ENCODE results near the gene CALCOCO2.
"Not testable (repeated sequence)": the region's sequence is repeated elsewhere in the genome, so short reads cannot be mapped to it uniquely, and the experiment has no call there.

Gene CALCOCO2

GRCh38 chr17:48872409-48872808 lies 41.6 kb downstream of the CALCOCO2 start:
- not testable (repeated sequence) for H3K9me3 ChIP-seq (ENCODE audit: control insufficient read depth, low read length); H3K36me3 ChIP-seq (ENCODE audit: control insufficient read depth, insufficient read depth, low read length); H3K4me3 ChIP-seq (ENCODE audit: insufficient read depth, low read depth, low read length); H3K4me1 ChIP-seq (ENCODE audit: control insufficient read depth, insufficient read depth, low read length); H3K27me3 ChIP-seq (ENCODE audit: control insufficient read depth, insufficient read depth, low read length, poor library complexity, severe bottlenecking); H3K27ac ChIP-seq (ENCODE audit: insufficient read depth, low read depth, low read length, poor library complexity, severe bottlenecking)
- 91 to 95% methylated on average over 3 of the region's 3 CpGs for WGBS, 2 experiments

GRCh38 chr17:48873209-48873608 lies 42.4 kb downstream of the CALCOCO2 start:
- no peak overlapping the region for H3K4me3 ChIP-seq (ENCODE audit: insufficient read depth, low read depth, low read length)
- H3K36me3 ChIP-seq (ENCODE audit: control insufficient read depth, insufficient read depth, low read length): no peaks in the 10 kb centered on the region
- no peaks in the 10 kb centered on the region for H3K27me3 ChIP-seq (ENCODE audit: control insufficient read depth, insufficient read depth, low read length, poor library complexity, severe bottlenecking)
- H3K9me3 ChIP-seq (ENCODE audit: control insufficient read depth, low read length): no peaks in the 10 kb centered on the region
- no peaks in the 10 kb centered on the region for H3K4me1 ChIP-seq (ENCODE audit: control insufficient read depth, insufficient read depth, low read length)
- H3K27ac ChIP-seq (ENCODE audit: insufficient read depth, low read depth, low read length, poor library complexity, severe bottlenecking): no peak overlapping the region
- WGBS, 2 experiments: 91 to 100% methylated on average over 1 of the region's 1 CpG

GRCh38 chr17:48873696-48874443 lies 43.0 kb downstream of the CALCOCO2 start:
- H3K9me3 ChIP-seq (ENCODE audit: control insufficient read depth, low read length): no peaks in the 10 kb centered on the region
- no peaks in the 10 kb centered on the region for H3K27me3 ChIP-seq (ENCODE audit: control insufficient read depth, insufficient read depth, low read length, poor library complexity, severe bottlenecking)
- no peak overlapping the region for H3K4me3 ChIP-seq (ENCODE audit: insufficient read depth, low read depth, low read length)
- no peaks in the 10 kb centered on the region for H3K36me3 ChIP-seq (ENCODE audit: control insufficient read depth, insufficient read depth, low read length)
- no peaks in the 10 kb centered on the region for H3K4me1 ChIP-seq (ENCODE audit: control insufficient read depth, insufficient read depth, low read length)
- no peak overlapping the region for H3K27ac ChIP-seq (ENCODE audit: insufficient read depth, low read depth, low read length, poor library complexity, severe bottlenecking)
- 89 to 100% methylated on average over 3 of the region's 5 CpGs for WGBS, 2 experiments

- no peaks in the 10 kb centered on the region for H3K27me3 ChIP-seq (ENCODE audit: control insufficient read depth, insufficient read depth, low read length, poor library complexity, severe bottlenecking)
- no peaks in the 10 kb centered on the region for H3K9me3 ChIP-seq (ENCODE audit: control insufficient read depth, low read length)
- no peaks in the 10 kb centered on the region for H3K36me3 ChIP-seq (ENCODE audit: control insufficient read depth, insufficient read depth, low read length)
- H3K4me3 ChIP-seq (ENCODE audit: insufficient read depth, low read depth, low read length): no peak overlapping the region
- WGBS, 2 experiments: 27 to 28% methylated on average over 12 of the region's 12 CpGs
- H3K27ac ChIP-seq (ENCODE audit: insufficient read depth, low read depth, low read length, poor library complexity, severe bottlenecking): no peak overlapping the region
- H3K4me1 ChIP-seq (ENCODE audit: control insufficient read depth, insufficient read depth, low read length): no peaks in the 10 kb centered on the region
These were observed 48.4 kb downstream of the CALCOCO2 start for GRCh38 chr17:48878920-48879898.

- no peaks in the 10 kb centered on the region for H3K4me1 ChIP-seq (ENCODE audit: control insufficient read depth, insufficient read depth, low read length)
- 89 to 100% methylated on average over 2 of the region's 2 CpGs for WGBS, 2 experiments
These were observed 51.4 kb downstream of the CALCOCO2 start for GRCh38 chr17:48882272-48882671.

GRCh38 chr17:48883171-48883570 lies 52.3 kb downstream of the CALCOCO2 start:
- 88 to 89% methylated on average over 10 of the region's 10 CpGs for WGBS, 2 experiments
- Histone ChIP-seq H3K9me3 (ENCODE audit: control insufficient read depth, low read length) (no peaks in the 10 kb centered on the region), H3K27ac (ENCODE audit: insufficient read depth, low read depth, low read length, poor library complexity, severe bottlenecking) (no peak overlapping the region), H3K4me3 (ENCODE audit: insufficient read depth, low read depth, low read length) (no peak overlapping the region), H3K27me3 (ENCODE audit: control insufficient read depth, insufficient read depth, low read length, poor library complexity, severe bottlenecking) (no peaks in the 10 kb centered on the region), H3K36me3 (ENCODE audit: control insufficient read depth, insufficient read depth, low read length) (no peaks in the 10 kb centered on the region), H3K4me1 (ENCODE audit: control insufficient read depth, insufficient read depth, low read length) (no peaks in the 10 kb centered on the region)

More at GRCh38 chr17:48882272-48882671, 51.4 kb downstream of the CALCOCO2 start:
- Histone ChIP-seq H3K36me3 (ENCODE audit: control insufficient read depth, insufficient read depth, low read length) (no peaks in the 10 kb centered on the region), H3K27me3 (ENCODE audit: control insufficient read depth, insufficient read depth, low read length, poor library complexity, severe bottlenecking) (no peaks in the 10 kb centered on the region), H3K4me3 (ENCODE audit: insufficient read depth, low read depth, low read length) (no peak overlapping the region), H3K9me3 (ENCODE audit: control insufficient read depth, low read length) (no peaks in the 10 kb centered on the region), H3K27ac (ENCODE audit: insufficient read depth, low read depth, low read length, poor library complexity, severe bottlenecking) (no peak overlapping the region)

GRCh38 chr17:48890086-48890485 lies 59.3 kb downstream of the CALCOCO2 start:
- no peak overlapping the region for H3K4me3 ChIP-seq (ENCODE audit: insufficient read depth, low read depth, low read length)
- no peak overlapping the region for H3K27ac ChIP-seq (ENCODE audit: insufficient read depth, low read depth, low read length, poor library complexity, severe bottlenecking)
- no peaks in the 10 kb centered on the region for H3K36me3 ChIP-seq (ENCODE audit: control insufficient read depth, insufficient read depth, low read length)
- peaks cover 4% of the 10 kb centered on the region for H3K4me1 ChIP-seq (ENCODE audit: control insufficient read depth, insufficient read depth, low read length)
- WGBS, 2 experiments: 91 to 97% methylated on average over 2 of the region's 2 CpGs
- H3K9me3 ChIP-seq (ENCODE audit: control insufficient read depth, low read length): no peaks in the 10 kb centered on the region
- no peaks in the 10 kb centered on the region for H3K27me3 ChIP-seq (ENCODE audit: control insufficient read depth, insufficient read depth, low read length, poor library complexity, severe bottlenecking)

GRCh38 chr17:48892940-48893645 lies 62.3 kb downstream of the CALCOCO2 start:
- H3K27me3 ChIP-seq (ENCODE audit: control insufficient read depth, insufficient read depth, low read length, poor library complexity, severe bottlenecking): no peaks in the 10 kb centered on the region
- H3K9me3 ChIP-seq (ENCODE audit: control insufficient read depth, low read length): no peaks in the 10 kb centered on the region
- WGBS, 2 experiments: 2% methylated on average over 24 of the region's 24 CpGs
- peak overlapping the region; percentile 18 for H3K27ac ChIP-seq (ENCODE audit: insufficient read depth, low read depth, low read length, poor library complexity, severe bottlenecking)
- peaks cover 4% of the 10 kb centered on the region for H3K4me1 ChIP-seq (ENCODE audit: control insufficient read depth, insufficient read depth, low read length)
- peak overlapping the region; percentile 77 for H3K4me3 ChIP-seq (ENCODE audit: insufficient read depth, low read depth, low read length)
- H3K36me3 ChIP-seq (ENCODE audit: control insufficient read depth, insufficient read depth, low read length): no peaks in the 10 kb centered on the region

- peaks cover 4% of the 10 kb centered on the region for H3K4me1 ChIP-seq (ENCODE audit: control insufficient read depth, insufficient read depth, low read length)
- no peaks in the 10 kb centered on the region for H3K9me3 ChIP-seq (ENCODE audit: control insufficient read depth, low read length)
- H3K27ac ChIP-seq (ENCODE audit: insufficient read depth, low read depth, low read length, poor library complexity, severe bottlenecking): no peak overlapping the region
- H3K36me3 ChIP-seq (ENCODE audit: control insufficient read depth, insufficient read depth, low read length): no peaks in the 10 kb centered on the region
- H3K27me3 ChIP-seq (ENCODE audit: control insufficient read depth, insufficient read depth, low read length, poor library complexity, severe bottlenecking): no peaks in the 10 kb centered on the region
- peak overlapping the region; percentile 77 for H3K4me3 ChIP-seq (ENCODE audit: insufficient read depth, low read depth, low read length)
- 72% methylated on average over 5 of the region's 5 CpGs for WGBS, 2 experiments
These were observed 63.0 kb downstream of the CALCOCO2 start for GRCh38 chr17:48893646-48894508.

All from ectodermal cell (in vitro differentiated cells).